Heart left ventricle (tissue), 16 donors: ENCODE measurements around the gene FBN1. TPM values are rescaled to one million over a fixed set of nuclear protein-coding genes. Genes with fewer than 3 reads are reported as not detected.

Experiments used
- ATAC-seq, 4 donors: fragments of 200-7000 bp; cut with Tn5 transposase; one replicate each; pipeline ENCODE4 v1.9.1; 2020 to 2022; ENCODE audit warnings: moderate library complexity in 4 of 4, mild to moderate bottlenecking in 3 of 4, moderate number of reproducible peaks in 1 of 4
- DNase-seq, 5 donors: peaks; one replicate each; pipeline ENCODE4 v3.0.0-alpha.2; 2020
- H3K27ac ChIP-seq, 12 donors: fragments of 200-600 bp; sonication (generic) in 4 of 12; one replicate each; pipeline versions ENCODE4 v1.5.0 to v1.8.0; 2016 to 2022; ENCODE audit warnings: mild to moderate bottlenecking in 2 of 12
- H3K27me3 ChIP-seq, 9 donors: fragments of 200-600 bp; sonication (generic) in 2 of 9; one replicate each; pipeline versions ENCODE4 v1.5.1 to v1.8.0; 2016 to 2022; ENCODE audit warnings: mild to moderate bottlenecking in 3 of 9
- H3K36me3 ChIP-seq, 9 donors: fragments of 200-600 bp; sonication (generic) in 2 of 9; one replicate each; pipeline versions ENCODE4 v1.5.0 to v1.8.0; 2018 to 2022; ENCODE audit warnings: mild to moderate bottlenecking in 2 of 9
- H3K4me1 ChIP-seq, 12 donors: fragments of 200-600 bp; sonication (generic) in 4 of 12; one replicate each; pipeline versions ENCODE4 v1.5.0 to v1.8.0; 2016 to 2022; ENCODE audit warnings: mild to moderate bottlenecking in 3 of 12
- H3K4me3 ChIP-seq, 12 donors: fragments of 200-600 bp; sonication (generic) in 4 of 12; one replicate each; pipeline versions ENCODE4 v1.5.0 to v1.8.0; 2017 to 2022; ENCODE audit warnings: mild to moderate bottlenecking in 9 of 12, moderate library complexity in 4 of 12
- H3K9me3 ChIP-seq, 12 donors: fragments of 200-600 bp; sonication (generic) in 4 of 12; one replicate each; pipeline versions ENCODE4 v1.5.0 to v1.8.0; 2016 to 2022; ENCODE audit warnings: mild to moderate bottlenecking in 1 of 12
- POLR2A ChIP-seq, 2 donors: fragments of 450-650 bp; IDR thresholded peaks; one replicate each; pipeline ENCODE4 v1.6.1; 2017; ENCODE audit warnings: antibody characterized with exemption in 2 of 2, mild to moderate bottlenecking in 2 of 2, moderate library complexity in 2 of 2
- WGBS, 4 donors: extraction: QIAGEN DNeasy Blood & Tissue Kit in 2 of 4; methylation state at CpG; one replicate each; pipeline versions ENCODE4 v1.1.5 to v1.1.7; 2013 to 2018; 5-methylcytosine and 5-hydroxymethylcytosine counted together
- intact Hi-C, 10 donors: fragments of 100-400 bp; cut with DNase I; formaldehyde crosslinking; loops; one replicate each; pipeline versions ENCODE4 v1.11.1 to v1.14.2; 2022
- polyA plus RNA-seq, 2 donors: library from polyadenylated mRNA; stranded (reverse); fragments of 200-250 nt; gene quantifications; one replicate each; pipeline ENCODE4 v1.2.3, GENCODE V29; 2013
- total RNA-seq, 9 donors: library from RNA; depleted of rRNA in 2 of 9; stranded (reverse); fragments of >200 nt in 2 of 9; fragmentation: NEBNext Ultra II Directional in 3 of 9; extraction: Animal tissue kit (Norgen Biotek cat#: 25700) in 3 of 9; gene quantifications; one replicate each; pipeline versions ENCODE4 v1.1.0 to v1.2.4, GENCODE V29; 2016 to 2023
- TF ChIP-seq, protein P1 (sequence below), 12 donors: fragments of 200-600 bp; sonication (generic) in 4 of 12; IDR thresholded peaks; one replicate each; pipeline versions ENCODE4 v1.5.0 to v1.8.0; 2018 to 2022; ENCODE audit warnings: antibody characterized with exemption in 12 of 12, mild to moderate bottlenecking in 5 of 12
- donor health status: ischemic (EF 13 %, LVEDD 7.1; RV severe dilation, severe dysfunction).
- donor health status: healthy with polysubstance abuse.
- donor health status: DM: no; HTN: yes; CAD: no.
- donor health status: DM: no; HTN: no; CAD: no.
- donor health status: ischemic (EF 25% LVEDD 6.9; RV normal size, moderate dysfunction).
- donor health status: ischemic (EF 25% LVEDD 5.7; RV mildly dilated, moderate dysfunction).
- donor health status: healthy.
- donor health status: DM: yes; HTN: yes; CAD: no.
- donor health status: ischemic (EF 35%, LVEDD 5.7; RV mildly dilated, moderate dysfunction).
- donor health status: nonischemic (EF 11% LVEDD 7.7; RV severe dilation, severe dysfunction).
- donor health status: DM: yes; HTN: yes; CAD: no.
- donor health status: PGD.
- donor health status: ischemic (EF 29% LVEDD 5.4; RV normal size, mild dysfunction).
- donor health status: nonischemic (EF 23%, LVEDD 6.1; RV moderate dilation, normal function).

The FBN1 gene
- total and polyA plus RNA-seq, 11 donors: 5.7 to 115 (median 31.4) TPM

- Histone ChIP-seq H3K4me1 (peaks cover 0 to 68% (median 8%) of the 10 kb centered on the region in 12 donors), H3K27me3 (no peaks in the 10 kb centered on the region), H3K27ac (no peak overlapping the region), H3K9me3 (no peaks in the 10 kb centered on the region), H3K4me3 (no peak overlapping the region), H3K36me3 (no peaks in the 10 kb centered on the region)
- TF ChIP-seq, protein P1, sequence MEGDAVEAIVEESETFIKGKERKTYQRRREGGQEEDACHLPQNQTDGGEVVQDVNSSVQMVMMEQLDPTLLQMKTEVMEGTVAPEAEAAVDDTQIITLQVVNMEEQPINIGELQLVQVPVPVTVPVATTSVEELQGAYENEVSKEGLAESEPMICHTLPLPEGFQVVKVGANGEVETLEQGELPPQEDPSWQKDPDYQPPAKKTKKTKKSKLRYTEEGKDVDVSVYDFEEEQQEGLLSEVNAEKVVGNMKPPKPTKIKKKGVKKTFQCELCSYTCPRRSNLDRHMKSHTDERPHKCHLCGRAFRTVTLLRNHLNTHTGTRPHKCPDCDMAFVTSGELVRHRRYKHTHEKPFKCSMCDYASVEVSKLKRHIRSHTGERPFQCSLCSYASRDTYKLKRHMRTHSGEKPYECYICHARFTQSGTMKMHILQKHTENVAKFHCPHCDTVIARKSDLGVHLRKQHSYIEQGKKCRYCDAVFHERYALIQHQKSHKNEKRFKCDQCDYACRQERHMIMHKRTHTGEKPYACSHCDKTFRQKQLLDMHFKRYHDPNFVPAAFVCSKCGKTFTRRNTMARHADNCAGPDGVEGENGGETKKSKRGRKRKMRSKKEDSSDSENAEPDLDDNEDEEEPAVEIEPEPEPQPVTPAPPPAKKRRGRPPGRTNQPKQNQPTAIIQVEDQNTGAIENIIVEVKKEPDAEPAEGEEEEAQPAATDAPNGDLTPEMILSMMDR (IDR thresholded peaks at IDR 0.05): no peak
- TF ChIP-seq POLR2A (IDR thresholded peaks at IDR 0.05): no peak
- ATAC-seq (no peak), DNase-seq (no peak)
- intact Hi-C loops: loop anchor here in 1 of 10 donors (5.0 kb wide), 1 partner anchor 69 kb away; no protein-coding TSS in a partner anchor
These were observed 87.3 kb downstream of the FBN1 start for GRCh38 chr15:48558226-48558625.

DNA sequence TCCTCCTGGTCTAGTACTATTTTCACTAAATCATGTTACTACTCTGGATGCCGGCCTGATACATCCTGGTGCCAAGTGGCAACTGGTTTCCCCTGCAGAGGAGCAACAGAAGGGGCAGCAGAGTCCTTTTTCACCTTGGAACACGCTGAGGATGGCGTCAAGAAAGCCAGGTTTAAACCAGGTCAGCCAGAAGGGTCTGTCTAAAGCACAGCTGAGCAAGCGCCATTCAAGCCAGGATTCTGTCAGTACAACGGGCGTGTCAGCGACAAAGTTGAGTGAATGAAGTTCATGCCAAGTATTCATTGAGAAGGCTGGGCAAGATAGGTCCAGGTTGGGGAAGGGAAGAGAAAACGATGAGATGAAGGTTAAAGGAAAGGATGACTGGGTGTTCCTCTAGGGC lies 88.2 kb downstream of the FBN1 start:
- H3K4me1 ChIP-seq: peaks cover 0 to 68% (median 8%) of the 10 kb centered on the region in 12 donors
- intact Hi-C loops: loop anchor here in 1 of 10 donors (5.0 kb wide), 1 partner anchor 70 kb away; no protein-coding TSS in a partner anchor
- no peaks in the 10 kb centered on the region for H3K36me3 ChIP-seq
- DNase-seq (peak in 4 of 5 donors; percentile 20 to 81 (median 57)), ATAC-seq (peak; percentile 76 to 94 (median 88))
- H3K4me3 ChIP-seq: no peak overlapping the region
- WGBS, 4 donors: 43 to 62% (median 55%) methylated on average over 8 of the region's 8 CpGs
- TF ChIP-seq POLR2A (IDR thresholded peaks at IDR 0.05): no peak
- TF ChIP-seq, protein P1 (IDR thresholded peaks at IDR 0.05): no peak
- H3K9me3 ChIP-seq: no peaks in the 10 kb centered on the region
- peak overlapping the region in 2 of 12 donors; percentile 20 to 25 for H3K27ac ChIP-seq
- no peaks in the 10 kb centered on the region for H3K27me3 ChIP-seq

DNA sequence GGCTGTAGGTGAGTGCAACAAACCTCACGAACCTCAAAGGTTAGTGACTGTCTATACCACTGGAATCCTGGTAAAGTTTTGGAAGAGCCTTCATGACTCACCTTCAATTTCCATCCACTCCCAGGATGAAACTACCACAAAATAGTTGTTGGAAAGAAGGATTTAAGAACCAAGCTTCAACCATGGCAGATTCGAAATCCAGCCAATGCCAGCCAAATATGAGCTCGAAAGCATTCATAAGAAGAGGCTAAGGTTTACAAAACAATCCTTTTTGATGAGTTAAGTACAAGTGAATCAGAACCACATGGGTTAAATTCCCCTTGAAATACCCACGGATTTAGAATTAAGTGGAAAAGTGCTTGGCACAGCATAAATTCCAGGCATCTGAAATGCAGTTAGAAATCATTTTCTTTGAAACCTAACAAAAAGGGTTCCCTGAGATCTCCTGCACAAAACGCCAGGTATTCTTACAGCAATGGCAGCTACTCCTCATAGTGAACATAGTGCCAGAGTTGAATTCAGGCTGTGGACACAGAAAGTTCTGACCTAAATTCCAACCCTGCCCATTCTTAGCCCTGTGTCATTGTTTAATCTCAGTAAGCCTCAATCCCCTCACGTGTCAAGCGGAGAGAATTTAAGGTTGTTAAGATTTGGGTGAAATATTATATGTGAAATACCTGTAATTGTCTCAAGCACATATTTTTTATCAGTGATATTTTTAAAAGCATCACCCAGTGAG lies 89.2 kb downstream of the FBN1 start:
- Histone ChIP-seq H3K4me3 (no peak overlapping the region), H3K36me3 (no peaks in the 10 kb centered on the region), H3K4me1 (peaks cover 0 to 63% (median 8%) of the 10 kb centered on the region in 12 donors), H3K9me3 (no peaks in the 10 kb centered on the region), H3K27ac (no peak overlapping the region), H3K27me3 (no peaks in the 10 kb centered on the region)
- no peak for TF ChIP-seq POLR2A (IDR thresholded peaks at IDR 0.05)
- TF ChIP-seq, protein P1 (IDR thresholded peaks at IDR 0.05): no peak
- 73 to 83% (median 77%) methylated on average over 7 of the region's 7 CpGs for WGBS, 4 donors
- DNase-seq: no peak
- no peak for ATAC-seq
- intact Hi-C loops: loop anchor here in 1 of 10 donors (5.0 kb wide), 1 partner anchor 71 kb away; no protein-coding TSS in a partner anchor

DNA sequence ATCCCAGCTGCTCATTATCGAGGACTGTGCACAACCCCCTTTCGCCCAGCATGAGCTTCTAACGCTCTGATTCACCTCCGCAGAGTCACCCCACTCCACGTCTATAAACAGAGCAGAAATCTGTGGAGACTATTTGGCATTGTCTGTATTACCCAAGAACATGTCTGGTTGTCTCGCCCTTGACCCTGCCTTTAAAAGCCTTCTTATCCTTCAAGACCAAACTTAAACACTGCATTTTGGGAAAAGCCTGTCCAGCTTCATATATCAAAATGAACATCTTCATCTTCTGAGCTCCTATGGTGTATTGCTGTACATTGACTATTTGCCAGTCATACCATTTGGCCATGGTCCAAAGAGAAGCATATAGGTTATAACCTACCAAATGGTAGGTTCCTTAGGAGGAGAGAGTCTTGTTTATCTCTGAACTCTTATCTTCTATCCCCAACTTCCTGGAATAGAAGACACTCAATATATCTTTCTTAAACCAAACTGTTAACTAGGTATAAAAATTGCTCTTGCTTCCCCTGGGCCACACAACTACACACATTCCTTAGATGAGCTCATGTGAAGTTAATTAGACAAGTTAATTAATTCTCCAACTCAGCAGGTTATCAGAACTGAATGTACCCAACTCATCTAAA lies 90.1 kb downstream of the FBN1 start:
- 84 to 93% (median 85%) methylated on average over 6 of the region's 6 CpGs for WGBS, 4 donors
- Histone ChIP-seq H3K9me3 (no peaks in the 10 kb centered on the region), H3K36me3 (no peaks in the 10 kb centered on the region), H3K4me1 (peaks cover 0 to 59% (median 11%) of the 10 kb centered on the region in 12 donors), H3K4me3 (no peak overlapping the region), H3K27ac (no peak overlapping the region), H3K27me3 (no peaks in the 10 kb centered on the region)
- no peak for TF ChIP-seq POLR2A (IDR thresholded peaks at IDR 0.05)
- TF ChIP-seq, protein P1 (IDR thresholded peaks at IDR 0.05): no peak
- intact Hi-C loops: loop anchor here in 1 of 10 donors (2.0 to 5.0 kb wide), 2 partner anchors 15 to 72 kb away; no protein-coding TSS in a partner anchor
- DNase-seq (no peak), ATAC-seq (peak in 1 of 4 donors; percentile 22)
